ENCODE data around the gene ZNF844.
A peak's percentile ranks its signal among the peaks of the same experiment; 100 is the strongest.
"Not testable (repeated sequence)": the region's sequence is repeated elsewhere in the genome, so short reads cannot be mapped to it uniquely, and the experiment has no call there.

Gene ZNF844

DNA sequence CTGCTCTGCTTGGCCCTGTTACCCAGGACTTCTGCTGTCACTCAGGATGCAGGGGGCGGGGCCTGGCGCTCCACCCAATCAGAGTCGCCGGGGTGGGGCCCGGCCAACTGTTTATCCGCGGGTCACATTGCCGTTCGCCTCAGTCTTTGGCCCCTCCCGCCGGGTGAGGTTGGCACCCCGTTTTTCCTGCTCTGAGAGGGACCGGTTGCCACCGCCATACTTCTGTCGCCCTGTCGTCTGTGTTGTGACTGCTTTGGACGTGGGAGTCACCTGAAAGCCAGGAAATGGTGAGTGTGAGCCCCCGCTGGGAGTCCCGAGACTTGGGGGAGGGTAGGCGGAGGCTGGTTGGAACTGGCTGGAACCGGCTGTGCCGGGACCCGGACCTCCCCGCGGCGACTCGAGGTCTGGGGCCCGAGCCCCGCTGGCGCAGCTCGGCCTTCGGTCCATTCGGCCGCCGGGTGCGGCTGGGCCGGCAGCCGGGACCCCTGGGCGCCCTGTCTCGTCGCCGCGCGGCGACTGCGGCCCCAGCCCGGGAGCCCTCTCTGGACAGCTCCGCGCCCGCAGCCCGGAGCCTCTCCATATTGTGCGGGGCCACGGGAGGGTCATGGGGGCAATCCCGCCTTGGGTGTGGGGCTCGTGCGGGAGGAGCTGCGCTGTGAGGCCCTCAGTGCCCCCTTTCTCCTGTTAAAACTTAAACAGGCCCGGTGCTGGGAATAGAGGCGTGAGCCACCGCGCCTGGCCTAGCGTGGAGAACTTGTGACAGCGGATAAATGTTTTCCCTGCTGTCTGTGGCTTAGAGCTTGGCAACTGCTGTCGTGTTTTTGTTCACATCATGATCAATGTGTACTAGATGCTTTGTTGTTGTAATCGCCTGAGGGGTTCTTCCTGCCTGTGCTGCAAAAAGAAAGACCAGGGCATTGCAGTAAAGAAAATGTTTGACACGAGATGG is at the start of gene ZNF844:
Gene ZNF844 (plus strand): TSS at position 142 of the 949 bp plus-strand sequence. CDS start 143 bp downstream, at position 285.
- DNase-seq (ENCODE audit: low read depth in 2 of 2) = peak; percentile 45 to 59

DNA sequence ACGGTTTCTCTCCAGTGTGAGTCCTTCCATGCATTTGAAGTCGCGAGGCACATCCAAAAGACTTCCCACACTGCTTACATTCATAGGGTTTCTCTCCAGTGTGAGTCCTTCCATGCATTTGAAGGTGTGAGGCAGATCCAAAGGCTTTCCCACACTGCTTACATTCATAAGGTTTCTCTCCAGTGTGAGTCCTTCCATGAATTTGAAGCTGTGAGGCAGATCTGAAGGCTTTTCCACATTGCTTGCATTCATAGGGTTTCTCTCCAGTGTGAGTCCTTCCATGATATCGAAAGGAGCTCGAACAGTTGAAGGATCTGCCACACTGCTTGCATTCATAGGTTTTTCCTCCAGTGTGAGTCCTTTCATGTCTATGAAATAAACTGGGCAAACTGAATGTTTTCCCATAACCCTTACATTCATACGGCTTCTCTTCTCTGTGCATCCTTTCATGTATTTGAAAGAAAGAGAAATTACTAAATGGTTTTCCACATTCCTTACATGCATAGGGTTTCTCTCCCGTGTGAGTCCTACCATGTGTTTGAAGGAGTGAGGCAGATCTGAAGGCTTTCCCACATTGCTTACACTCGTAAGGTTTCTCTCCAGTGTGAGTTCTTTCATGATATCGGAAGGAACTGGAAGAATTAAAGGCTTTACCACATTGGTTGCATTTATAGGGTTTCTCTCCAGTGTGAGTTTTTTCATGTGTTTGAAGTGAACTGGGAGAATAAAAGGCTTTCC is 49.3 kb upstream of the ZNF844 start:
- DNase-seq (ENCODE audit: low read depth in 2 of 2) = no peak

DNA sequence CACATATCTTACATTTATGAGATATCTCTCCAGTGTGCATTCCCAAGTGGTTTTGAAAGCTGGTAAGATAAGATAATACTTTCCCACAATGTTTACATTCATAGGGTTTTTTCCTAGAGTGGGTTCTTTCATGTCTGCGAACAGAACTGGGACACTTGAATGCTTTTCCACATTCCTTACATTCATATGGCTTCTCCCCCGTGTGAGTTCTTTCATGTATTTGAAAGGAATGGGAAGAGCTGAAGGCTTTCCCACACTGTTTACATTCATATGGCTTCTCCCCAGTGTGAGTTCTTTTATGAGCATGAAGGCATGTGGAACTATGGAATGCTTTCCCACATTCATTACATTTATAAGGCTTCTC is 48.8 kb upstream of the ZNF844 start:
- DNase-seq (ENCODE audit: low read depth in 2 of 2) = no peak

DNA sequence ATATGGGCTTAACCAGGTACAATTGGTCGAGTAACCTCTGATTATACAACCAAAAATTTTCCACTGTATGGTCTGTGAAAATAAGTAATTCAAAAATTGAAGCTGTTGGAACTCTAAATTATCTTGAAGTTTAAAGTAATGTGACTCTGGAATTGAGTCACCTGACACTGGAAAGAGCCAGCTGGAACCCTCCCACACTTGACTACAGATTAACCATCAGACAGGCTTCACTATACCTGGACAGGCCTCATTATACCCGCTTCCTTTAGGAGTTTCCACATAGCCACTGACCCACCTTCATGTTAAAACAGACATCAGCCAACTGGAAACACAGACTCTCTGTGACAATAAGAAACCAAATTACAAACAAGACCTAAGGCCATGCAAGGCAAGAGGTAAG is 30.3 kb upstream of the ZNF844 start:
- DNase-seq (ENCODE audit: low read depth in 2 of 2) = no peak

DNA sequence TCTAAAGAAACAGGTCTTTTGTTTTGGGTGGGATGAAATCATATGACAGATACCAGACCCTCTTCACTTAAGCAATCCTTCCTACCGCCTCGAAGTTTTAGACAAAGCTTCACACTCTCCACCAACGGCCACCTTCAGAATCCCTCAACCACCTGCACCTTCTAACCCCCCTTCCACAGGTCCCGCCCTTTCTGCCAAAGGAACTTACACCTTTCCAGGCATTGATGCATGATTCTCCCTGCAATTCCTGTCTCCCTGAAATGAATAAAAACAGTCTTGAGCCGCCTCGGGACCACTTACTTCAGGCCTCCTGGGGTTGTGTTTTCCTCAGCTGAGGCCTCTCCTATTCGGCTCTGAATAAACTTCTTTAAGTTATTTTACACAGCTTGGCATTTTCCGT is 29.9 kb upstream of the ZNF844 start:
- no peak for DNase-seq (ENCODE audit: low read depth in 2 of 2)

DNA sequence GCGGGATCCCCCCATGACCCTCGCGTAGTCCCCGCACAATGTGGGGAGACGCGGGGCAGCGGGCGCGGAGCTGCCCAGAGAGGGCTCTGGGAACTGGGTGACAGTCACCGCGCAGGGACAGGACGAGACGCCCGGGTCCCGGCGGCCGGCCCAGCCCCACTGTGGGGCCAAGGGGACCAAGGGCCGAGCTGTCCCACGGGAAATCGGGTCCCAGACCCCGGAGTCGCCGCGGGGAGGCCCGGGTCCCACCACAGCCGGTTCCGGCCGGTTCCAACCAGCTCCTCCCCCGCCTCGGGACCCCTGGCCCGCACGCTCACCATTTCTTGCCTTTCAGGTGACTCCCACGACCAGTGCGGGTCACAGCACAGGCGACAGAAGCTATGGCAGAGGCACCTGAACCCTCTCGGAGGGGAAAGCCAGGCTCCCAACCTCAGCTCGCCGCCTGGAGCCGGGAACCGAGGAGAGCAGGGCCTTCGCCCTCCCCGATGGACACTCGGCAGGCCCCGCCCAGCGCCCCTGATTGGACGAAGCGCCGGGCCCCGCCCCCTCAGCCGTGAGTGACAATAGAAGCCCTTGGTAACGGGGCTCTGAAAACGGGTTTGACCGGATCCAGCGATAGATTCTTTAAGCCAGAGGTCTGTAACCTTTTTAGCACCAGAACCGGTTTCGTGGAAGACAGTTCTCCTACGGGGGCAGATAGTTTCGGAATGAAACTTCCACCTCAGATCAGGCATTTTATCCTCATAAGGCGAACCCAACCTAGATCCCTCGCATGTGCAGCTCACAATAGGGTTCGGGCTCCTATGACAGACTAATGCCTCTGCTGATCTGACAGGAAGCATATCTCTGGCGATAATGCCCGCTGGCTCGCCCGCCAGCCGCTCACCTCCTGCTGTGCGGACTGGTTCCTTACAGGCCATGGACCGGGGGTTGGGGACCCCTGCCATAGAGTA is 29.0 kb upstream of the ZNF844 start, which contains the start of gene ZNF433:
Gene ZNF433 (minus strand): TSS at position 460 of the 953 bp plus-strand sequence. CDS start 140 bp downstream, at position 320.
- peak; percentile 45 to 58 for DNase-seq (ENCODE audit: low read depth in 2 of 2)

DNA sequence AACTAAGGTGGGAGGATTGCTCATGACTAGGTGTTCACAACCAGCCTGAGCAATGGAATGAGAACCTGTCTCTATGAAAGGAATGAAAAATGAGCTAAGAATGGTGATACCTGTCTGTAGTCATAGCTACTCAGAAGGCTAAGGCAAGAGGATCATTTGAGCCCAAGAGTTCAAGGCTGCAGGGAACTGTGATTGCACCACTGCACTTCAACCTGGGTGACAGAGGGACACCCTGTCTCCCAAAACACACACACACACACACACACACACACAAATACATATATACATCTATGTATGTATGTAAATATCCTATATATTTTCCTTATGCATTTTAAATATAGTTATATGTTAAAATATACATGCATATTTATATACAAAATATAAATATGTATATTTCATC is 21.6 kb upstream of the ZNF844 start:
- no peak for DNase-seq (ENCODE audit: low read depth in 2 of 2)

DNA sequence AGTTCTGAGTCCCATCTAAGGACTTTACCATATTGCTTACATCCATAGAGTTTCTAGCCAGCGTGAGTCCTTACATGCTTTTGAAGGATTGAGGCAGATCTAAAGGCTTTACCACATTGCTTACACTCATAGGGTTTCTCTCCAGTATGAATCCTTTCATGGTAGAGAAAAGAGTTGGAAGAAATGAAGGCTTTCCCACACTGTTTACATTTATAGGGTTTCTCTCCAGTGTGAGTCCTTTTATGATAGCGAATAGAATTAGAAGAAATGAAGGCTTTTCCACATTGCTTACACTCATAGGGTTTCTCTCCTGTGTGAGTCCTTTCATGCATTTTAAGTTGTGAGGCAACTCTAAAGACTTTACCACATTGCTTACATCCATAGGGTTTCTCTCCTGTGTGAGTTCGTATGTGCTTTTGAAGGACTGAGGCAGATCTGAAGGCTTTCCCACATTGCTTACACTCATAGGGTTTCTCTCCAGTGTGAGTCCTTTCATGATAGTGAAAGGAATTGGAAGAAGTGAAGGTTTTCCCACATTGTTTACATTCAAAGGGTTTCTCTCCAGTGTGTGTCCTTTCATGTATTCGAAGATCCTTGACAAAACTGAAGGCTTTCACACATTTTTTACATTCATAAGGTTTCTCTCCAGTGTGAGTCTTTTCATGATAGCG is 20.6 kb upstream of the ZNF844 start:
- no peak for DNase-seq (ENCODE audit: low read depth in 2 of 2)

DNA sequence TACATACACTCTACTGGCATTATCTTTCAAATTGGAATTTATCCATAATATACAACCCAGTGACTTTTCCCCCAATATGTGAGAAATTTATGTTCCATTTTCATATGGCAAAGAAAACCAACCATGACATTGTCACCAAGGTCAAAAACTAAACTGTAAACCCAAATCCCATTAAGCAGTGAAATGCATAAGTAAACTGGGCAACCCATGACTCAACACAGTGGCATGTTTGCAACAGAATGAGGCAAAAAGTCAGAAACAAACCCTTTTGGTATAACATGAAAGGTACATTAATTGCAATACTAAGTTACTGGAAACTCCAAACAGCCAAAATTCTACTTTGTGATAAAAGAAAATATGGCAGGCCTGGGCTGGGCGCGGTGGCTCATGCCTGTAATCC is 16.7 kb upstream of the ZNF844 start:
- no peak for DNase-seq (ENCODE audit: low read depth in 2 of 2)

DNA sequence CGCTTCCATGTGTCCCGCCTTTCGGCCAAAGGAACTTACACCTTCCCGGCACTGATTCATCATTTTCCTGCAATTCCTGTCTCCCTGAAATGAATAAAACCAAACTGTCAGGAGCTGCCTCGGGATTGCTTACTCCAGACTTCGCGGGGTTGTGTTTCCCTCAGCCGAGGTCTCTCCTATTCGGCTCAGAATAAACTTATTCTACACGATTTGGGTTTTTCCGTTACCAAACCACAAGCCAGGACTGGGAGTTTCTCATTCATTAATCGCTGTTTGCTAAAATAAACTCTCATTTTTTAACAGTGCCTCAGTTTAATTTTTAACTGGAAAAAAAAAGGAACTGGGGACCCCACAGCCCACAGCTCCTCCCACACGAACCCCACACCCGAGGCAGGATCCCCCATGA is 12.4 kb upstream of the ZNF844 start:
- no peak for DNase-seq (ENCODE audit: low read depth in 2 of 2)

DNA sequence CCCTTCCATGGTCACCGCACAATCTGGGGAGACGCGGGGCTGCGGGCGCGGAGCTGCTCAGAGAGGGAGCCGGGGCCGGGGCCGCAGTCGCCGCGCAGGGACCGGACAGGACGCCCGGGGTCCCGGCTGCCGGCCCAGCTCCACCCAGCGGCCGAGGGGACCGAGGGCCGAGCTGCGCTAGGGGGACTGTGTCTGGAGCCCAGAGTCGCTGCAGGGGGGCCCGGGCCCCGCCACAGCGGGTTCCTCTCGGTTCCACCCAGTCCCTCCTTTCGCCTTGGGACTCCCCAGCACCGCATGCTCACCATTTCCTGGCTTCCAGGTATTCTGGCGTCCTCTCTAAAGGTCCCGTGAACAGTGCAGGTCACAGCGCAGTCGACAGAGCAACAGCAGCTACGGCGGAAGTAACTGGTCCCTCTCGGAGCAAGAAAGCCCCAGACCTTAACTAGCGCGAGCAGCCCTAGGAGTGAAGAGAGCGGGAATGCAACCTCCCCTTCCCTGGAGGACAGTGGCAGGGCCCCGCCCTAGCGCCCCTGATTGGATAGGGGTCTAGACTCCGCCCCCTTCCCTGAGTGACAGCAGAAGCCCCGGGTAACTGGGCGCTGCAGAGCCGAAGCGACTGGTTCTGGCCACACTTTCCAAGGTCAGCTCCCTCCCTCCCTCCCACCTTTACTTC is 11.9 kb upstream of the ZNF844 start, which contains the start of gene ZNF878:
Gene ZNF878 (minus strand): TSS at position 465 of the 673 bp plus-strand sequence. CDS start 160 bp downstream, at position 305.
- peak; percentile 63 to 66 for DNase-seq (ENCODE audit: low read depth in 2 of 2)

DNA sequence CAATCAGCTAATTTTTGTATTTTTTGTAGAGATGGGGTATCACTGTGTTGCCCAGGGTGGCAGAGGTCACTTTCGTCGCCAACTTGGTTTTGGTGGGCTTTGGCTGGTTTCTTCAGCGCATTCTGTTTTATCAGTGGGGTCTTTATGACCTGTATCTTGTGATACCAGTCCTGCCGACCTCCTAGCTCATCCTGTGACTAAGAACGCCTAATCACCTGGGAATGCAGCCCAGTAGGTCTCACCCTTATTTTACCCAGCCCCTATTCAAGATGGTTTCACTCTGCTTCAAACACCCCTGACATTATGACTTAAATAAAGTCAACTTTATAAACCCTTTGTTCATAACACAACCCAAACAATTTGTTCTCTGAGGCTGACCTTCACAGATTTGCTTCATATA is 8.7 kb upstream of the ZNF844 start:
- DNase-seq (ENCODE audit: low read depth in 2 of 2) = no peak

DNA sequence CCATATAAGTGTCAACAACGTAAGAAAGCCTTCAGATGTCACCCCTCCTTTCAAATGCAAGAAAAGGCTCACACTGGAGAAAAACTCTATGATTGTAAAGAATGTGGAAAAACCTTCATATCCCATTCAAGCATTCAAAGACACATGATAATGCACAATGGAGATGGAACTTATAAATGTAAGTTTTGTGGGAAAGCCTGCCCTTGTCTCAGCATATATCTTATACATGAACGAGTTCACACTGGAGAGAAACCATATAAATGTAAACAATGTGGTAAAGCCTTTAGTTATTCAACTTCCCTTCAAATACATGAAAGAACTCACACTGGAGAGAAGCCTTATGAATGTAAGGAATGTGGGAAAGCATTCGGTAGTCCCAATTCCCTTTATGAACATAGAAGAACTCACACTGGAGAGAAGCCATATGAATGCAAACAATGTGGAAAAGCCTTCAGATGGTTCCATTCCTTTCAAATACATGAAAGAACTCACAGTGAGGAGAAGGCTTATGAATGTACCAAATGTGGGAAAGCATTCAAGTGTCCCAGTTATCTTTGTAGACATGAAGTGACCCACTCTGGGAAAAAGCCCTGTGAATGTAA is 11.1 kb downstream of the ZNF844 start:
- DNase-seq (ENCODE audit: low read depth in 2 of 2) = no peak

DNA sequence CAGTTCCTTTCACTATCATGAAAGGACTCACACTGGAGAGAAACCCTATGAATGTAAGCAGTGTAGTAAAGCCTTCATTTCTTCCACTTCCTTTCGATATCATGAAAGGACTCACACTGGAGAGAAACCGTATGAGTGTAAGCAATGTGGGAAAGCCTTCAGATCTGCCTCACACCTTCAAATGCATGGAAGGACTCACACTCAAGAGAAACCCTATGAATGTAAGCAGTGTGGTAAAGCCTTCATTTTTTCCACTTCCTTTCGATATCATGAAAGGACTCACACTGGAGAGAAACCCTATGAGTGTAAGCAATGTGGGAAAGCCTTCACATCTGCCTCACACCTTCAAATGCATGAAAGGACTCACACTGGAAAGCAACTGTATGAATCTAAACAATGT is 11.8 kb downstream of the ZNF844 start:
- DNase-seq (ENCODE audit: low read depth in 2 of 2) = not testable (repeated sequence)

DNA sequence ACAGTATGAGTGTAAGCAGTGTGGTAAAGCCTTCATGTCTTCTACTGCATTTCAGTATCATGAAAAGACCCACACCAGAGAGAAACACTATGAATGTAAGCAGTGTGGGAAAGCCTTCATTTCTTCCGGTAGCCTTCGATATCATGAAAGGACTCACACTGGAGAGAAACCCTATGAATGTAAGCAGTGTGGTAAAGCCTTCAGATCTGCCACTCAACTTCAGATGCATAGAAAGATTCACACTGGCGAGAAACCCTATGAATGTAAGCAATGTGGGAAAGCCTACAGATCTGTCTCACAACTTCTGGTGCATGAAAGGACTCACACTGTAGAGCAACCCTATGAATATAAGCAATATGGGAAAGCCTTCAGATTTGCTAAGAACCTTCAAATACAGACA is 12.8 kb downstream of the ZNF844 start:
- DNase-seq (ENCODE audit: low read depth in 2 of 2) = no peak

DNA sequence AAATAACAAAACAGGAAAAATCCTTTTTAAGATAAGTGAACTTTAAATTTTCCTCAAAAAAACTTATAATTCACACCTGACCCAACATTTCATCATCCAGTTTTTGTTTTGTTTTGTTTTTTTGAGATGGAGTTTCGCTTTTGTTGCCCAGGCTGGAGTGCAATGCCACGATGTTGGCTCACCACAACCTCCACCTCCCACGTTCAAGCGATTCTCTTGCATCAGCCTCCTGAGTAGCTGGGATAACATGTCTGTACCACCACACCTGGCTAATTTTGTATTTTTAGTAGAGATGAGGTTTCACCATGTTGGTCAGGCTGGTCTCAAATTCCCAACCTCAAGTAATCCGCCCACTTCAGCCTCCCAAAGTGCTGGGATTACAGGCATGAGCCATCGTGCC is 18.8 kb downstream of the ZNF844 start:
- not testable (repeated sequence) for DNase-seq (ENCODE audit: low read depth in 2 of 2)

DNA sequence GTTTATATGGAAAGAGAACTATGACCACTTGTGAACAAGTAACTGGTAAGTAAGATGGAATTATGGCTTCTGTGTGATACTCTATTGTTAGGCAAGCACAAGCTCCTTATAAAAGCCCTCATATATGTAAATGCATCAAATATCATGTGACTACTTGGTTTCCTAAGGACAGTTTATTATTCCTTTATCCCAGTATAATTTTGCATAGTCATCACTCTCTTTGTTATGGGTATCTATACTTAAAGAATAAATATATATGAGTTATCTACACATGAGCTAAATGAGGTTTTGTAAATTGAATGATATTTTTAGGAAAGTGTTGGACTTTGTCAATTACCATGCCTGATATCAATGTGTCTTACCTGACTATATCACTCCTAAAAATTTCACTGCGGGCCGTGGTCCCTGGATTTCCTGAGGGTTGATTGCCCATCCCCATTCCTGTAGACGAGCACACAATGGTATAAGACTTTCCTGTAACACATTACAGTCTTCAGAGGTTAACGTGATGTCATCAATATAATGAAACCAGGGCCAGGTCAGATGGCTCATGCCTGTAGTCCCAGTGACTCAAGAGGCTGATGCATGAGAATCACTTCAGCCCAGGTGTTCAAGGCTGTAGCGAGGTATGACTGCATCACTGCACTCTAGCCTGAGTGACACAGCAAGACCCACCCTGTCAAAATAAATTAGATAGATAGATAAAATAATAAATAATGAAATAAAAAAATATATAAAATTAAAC is 20.7 kb downstream of the ZNF844 start:
- no peak for DNase-seq (ENCODE audit: low read depth in 2 of 2)

DNA sequence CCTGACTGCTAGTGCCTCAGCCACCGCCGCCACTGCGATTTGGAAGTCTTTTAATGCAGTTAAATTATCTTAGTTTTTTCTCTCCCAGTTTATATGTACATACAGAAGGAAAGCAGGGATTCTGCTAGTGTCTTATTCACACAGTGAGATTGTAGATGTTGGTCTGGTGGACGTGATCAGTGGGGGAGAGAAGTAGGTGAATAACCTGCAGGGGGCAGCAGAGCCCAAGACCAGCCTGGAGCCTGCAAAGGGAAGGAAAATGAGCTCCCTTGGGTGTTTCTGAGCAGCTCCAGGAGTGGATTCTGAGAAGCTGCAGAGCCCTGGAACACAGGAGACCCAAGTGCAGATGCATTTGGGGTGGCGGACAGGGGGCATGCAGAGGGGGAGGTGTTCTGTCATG is 26.3 kb downstream of the ZNF844 start:
- DNase-seq (ENCODE audit: low read depth in 2 of 2) = no peak
